GM18498 (cell line): ENCODE results near the gene TAPBPL.

Source experiments
- ATAC-seq: cut with Tn5 transposase; IDR thresholded peaks from one replicate; pipeline ENCODE4 v1.9.1; 2021; ENCODE audit warnings: mild to moderate bottlenecking, moderate library complexity; ENCODE audit not compliant: unreplicated experiment

TAPBPL gene

DNA sequence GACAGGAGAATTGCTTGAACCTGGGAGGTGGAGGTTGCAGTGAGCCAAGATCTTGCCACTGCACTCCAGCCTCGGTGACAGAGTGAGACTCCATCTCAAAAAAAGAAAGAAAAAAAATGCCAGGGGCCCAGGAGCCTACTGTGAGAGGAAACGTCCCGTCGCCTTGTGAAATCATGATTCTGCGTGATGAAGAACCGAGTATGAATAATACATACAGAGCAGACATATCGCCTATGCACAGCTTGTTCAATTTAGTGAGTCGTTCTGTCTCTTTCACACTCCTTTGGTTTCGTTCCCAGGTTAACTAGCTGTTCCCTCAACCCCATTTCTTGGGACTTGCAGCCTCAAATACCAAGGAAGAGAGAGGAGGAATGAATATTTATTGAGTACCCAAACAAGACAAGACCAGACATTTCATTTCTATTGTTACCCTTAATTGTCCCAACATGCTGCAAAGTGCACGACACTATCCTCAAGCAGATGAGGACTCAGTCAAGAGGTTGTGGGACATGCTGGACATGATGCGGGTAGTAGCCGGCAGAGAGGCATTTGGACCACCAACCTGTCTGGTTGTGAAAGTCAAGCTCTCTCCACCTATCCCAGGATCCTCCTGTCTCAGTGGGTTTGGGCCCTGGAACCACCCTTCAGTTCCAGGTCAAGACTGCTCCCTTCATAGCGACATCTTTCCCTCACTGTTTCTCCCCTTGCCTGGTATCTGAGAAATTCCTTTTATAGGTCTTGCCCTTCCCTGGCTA, 15.7 kb upstream of the TAPBPL start:
- ATAC-seq, result no peak

DNA sequence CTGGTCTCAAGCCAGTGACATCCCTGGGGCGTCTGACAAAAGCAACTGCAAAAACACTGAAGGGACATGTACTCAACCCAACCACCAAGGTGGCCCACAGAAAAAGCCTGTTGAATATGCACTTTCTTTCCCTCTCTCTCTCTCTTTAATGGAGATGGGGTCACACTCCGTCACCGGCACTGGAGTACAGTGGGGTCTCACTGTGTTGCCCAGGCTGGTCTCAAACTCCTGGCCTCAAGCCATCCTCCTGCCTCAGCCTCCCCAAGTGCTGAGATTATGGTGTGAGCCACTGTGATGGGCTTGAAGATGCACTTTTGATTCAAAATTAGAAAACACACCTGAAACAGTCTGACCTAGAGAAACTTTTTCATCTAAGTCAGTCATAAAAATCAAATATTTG, 14.3 kb upstream of the TAPBPL start:
- no peak for ATAC-seq

DNA sequence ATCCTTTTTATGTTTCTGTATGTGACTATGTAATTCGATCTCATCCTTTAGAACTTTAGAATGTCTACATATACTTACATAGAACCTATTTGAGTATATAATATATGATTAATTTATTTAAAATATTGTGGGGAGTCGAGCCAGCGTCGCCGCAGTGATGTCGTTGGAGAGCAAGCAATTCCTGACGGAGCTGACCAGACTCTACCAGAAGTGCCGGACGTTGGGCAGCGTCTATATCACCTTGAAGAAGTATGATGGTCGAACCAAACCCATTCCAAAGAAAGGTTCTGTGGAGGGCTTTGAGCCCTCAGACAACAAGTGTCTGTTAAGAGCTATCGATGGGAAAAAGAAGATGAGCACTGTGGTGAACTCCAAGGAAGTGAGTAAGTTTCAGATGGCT, 13.5 kb upstream of the TAPBPL start:
- ATAC-seq, result no peak

DNA sequence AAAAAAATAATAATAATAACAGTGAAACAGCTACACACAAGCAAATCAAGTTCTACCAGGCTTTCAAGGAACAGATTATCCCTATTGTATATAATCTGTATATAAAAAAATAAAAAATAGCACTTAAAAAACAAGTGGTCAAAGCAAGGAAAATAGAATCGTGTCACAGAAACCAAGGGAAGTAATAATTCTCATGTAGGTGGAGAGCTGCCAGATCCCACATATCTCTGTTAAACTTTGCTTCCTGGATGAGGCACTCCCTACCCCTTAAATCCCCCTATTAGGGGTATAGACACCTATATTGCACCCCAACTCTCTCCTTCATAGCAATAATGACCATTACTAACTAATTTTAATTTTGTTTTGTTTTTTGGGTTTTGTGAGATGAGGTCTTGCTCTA, 11.5 kb upstream of the TAPBPL start:
- ATAC-seq, result no peak

DNA sequence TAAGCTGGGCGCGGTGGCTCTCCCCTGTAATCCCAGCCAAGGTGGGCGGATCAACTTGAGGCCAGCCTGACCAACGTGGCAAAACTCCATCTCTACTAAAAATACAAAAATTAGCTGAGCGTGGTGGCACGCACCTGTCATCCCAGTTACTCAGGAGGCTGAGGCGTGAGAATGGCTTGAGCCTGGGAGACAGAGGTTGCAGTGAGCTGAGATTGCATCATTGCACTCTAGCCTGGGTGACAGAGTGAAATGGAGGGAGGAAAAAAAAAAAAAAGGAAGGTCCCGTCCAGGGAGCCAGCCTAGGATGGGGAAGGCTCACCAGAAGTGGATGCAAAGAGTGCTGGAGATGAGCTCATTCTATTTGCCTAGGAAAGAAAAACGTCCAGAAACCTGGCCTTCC, 9.0 kb upstream of the TAPBPL start:
- no peak for ATAC-seq

DNA sequence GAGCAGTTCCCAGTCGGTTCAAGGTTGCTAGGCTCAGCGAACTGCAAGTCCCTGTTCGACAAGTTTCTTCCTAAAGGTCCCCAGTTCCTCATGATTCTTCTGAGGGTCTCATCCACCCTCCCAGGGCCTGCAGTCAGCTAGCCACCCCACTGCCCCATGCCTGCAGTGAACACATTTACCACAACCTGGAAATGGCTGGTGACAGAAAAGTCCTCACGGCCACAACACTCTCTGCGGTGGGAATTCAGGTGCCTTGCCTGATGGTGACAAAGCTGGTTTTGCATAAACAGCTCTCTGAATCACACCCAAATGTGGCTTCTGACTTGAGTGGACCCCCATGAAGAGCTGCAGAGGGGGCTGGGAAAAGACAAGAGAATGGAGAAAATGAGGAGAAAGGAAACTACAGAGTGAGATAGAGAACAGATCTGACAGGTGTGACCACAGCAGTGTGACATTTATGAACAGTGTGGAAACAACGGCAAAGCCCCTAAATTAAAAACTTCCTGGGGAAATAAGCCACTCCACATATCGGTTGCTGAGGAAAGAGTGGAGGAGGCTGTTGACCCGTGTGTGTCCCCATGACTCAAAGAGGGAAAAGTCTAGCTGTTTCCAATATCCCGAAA, 8.4 kb upstream of the TAPBPL start:
- ATAC-seq, result no peak

DNA sequence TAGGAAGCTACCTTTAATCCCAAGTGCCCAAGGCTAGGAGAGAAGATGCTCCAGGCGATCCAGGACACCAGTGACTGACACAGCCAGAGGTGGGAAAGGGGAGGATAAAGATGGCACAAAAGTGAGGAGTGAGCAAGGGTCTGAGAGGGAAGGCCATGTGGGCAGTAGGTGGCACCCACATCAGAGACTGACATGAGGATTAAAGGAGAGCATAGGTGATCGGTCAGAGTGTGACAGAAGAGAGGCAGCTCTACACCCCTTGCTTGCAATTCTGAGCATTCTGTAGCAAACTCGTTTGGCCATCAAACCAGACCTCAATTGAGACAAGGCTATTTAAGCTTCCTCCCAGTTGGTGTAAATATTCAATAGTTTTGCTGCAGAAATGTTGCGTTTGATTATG, 7.8 kb upstream of the TAPBPL start:
- ATAC-seq, result no peak

DNA sequence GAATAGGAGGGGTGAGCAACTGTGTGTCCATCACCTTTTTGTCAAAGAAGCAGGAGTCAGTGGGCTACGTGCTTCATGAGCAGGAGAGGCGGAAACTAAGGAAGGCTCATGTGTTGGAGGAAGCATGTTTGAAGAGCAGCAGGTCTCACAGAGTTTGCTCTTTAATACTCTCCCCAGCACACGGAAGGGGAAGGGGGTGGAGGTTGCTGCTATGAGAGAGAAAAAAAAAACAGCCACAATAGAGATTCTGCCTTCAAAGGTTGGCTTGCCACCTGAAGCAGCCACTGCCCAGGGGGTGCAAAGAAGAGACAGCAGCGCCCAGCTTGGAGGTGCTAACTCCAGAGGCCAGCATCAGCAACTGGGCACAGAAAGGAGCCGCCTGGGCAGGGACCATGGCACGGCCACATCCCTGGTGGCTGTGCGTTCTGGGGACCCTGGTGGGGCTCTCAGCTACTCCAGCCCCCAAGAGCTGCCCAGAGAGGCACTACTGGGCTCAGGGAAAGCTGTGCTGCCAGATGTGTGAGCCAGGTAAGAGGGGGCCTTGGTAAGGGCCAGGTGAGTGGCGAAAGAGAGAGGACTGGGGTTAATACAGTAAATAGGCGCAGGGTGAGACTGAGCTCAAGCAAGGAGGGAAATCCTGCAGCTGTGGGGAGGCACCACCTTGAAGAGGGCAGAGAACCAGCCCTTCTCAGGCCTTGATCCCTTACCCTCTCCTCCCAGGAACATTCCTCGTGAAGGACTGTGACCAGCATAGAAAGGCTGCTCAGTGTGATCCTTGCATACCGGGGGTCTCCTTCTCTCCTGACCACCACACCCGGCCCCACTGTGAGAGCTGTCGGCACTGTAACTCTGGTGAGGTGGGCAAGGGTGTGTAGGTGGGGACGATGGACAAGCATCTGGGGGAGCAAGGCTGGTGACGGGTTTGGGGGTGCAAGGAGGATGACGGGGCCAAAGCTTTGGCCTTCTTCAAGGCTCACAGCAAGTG, 6.8 kb upstream of the TAPBPL start, which contains the start of gene CD27:
Gene CD27, plus strand, starts transcription at position 252 of the 985 bp plus-strand sequence. Its CDS starts 141 bp downstream, at position 393.
- no peak for ATAC-seq

DNA sequence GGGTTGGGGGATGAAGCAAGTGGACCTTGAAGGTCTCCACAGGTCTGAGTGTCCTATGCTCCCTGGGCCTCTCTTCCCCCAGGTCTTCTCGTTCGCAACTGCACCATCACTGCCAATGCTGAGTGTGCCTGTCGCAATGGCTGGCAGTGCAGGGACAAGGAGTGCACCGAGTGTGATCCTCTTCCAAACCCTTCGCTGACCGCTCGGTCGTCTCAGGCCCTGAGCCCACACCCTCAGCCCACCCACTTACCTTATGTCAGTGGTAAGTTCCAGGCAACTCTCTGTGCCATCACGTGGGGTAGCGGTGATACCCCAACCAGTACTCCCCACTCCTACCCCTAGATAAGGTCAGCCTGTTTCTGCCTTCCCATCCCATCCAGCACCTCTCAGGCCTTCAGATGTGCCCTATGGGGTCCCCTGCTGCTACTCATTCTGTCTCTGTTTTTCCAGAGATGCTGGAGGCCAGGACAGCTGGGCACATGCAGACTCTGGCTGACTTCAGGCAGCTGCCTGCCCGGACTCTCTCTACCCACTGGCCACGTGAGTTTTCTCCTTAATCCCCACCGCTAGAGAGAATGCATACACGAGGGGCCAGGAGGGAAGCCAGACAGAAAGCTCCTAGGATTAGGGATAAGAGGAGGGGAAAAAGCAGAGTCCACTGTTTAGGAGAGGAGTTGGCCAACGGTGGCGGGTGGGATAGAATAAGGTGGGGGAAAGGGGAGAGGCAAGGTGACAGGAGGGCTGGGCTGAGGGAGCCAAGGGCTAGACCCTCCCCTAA, 1.6 kb upstream of the TAPBPL start:
- no peak for ATAC-seq

DNA sequence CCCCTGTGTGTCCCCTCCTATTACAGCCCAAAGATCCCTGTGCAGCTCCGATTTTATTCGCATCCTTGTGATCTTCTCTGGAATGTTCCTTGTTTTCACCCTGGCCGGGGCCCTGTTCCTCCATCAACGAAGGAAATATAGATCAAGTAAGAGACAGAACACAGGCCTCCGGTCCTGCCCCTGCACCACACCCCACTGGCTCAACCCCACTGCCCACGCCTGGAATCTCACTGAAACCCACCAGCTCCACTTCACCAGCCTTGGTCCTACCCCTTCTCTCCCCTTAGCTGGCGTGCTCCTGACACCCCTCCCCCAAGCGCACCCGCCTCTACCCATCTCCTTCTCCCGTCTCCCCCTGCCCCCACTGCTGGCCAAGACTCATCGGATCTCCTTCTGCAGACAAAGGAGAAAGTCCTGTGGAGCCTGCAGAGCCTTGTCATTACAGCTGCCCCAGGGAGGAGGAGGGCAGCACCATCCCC, 934 bp upstream of the TAPBPL start:
- ATAC-seq, result peak; percentile 6

DNA sequence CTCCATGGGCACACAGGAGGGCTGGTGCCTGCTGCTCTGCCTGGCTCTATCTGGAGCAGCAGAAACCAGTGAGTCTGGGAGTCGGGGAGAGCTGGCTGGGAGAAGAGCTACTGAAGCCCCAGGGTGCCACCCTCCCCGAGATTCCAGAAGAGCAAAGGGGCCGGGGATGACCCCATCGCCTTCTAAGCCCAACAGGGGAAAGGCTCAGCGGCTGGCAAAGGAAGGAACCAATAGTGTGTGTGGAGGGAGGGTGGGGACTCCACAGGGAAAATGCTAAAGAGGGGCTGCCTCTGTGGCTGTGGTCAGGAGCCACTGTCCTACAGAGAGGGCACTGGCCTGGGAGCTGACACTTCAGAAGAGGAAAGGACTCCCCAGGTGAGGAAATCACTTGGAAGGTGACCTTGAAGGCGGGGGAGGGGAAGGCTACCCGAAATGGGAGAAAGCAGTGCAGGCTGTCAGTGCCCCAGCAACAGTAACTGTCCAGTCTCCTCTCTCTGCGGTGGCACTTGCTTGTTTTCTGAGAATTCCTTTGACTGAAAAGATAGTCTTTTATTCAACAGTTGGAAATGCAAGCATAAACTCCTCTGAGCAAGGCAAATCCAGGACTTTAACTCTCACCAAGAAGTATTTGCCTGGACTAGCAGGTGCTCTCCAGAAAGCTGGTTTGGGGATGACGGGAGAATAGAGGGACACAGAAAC, 552 bp downstream of the TAPBPL start:
- ATAC-seq, result no peak

DNA sequence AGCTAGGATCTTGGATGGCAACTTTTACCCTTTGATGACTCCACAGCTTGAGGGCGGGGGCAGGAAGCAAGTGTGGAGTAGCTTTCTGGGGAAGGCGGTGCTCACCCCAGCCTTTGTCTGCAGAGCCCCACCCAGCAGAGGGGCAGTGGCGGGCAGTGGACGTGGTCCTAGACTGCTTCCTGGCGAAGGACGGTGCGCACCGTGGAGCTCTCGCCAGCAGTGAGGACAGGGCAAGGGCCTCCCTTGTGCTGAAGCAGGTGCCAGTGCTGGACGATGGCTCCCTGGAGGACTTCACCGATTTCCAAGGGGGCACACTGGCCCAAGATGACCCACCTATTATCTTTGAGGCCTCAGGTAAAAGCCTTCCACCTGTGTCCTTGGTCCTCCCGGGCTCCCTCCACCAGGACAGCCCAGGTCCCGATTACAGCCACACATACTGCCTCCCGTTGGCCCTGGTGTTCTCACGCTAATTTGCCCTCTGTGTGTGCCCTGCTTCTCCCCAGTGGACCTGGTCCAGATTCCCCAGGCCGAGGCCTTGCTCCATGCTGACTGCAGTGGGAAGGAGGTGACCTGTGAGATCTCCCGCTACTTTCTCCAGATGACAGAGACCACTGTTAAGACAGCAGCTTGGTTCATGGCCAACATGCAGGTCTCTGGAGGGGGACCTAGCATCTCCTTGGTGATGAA, 1.2 kb downstream of the TAPBPL start:
- no peak for ATAC-seq

DNA sequence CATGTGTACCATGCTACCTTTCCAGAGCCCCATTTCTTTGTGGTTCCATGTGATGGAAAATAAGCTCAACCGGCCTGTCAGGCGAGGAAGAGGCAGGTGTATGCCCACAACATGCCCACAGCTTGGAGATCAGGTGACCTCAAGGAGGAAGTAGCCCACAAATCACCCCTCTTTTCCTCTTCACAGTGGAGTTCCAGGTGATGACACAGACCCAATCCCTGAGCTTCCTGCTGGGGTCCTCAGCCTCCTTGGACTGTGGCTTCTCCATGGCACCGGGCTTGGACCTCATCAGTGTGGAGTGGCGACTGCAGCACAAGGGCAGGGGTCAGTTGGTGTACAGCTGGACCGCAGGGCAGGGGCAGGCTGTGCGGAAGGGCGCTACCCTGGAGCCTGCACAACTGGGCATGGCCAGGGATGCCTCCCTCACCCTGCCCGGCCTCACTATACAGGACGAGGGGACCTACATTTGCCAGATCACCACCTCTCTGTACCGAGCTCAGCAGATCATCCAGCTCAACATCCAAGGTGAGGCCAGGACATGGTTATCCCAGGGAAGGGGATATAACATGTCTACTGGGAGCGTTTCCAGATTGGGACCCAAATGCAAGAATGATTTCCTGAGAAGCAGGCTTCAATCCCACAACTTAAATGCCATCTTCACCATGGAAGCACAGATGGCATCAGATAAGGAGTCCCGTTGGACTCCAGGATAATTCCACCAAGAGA, 5.5 kb downstream of the TAPBPL start:
- ATAC-seq, result no peak

DNA sequence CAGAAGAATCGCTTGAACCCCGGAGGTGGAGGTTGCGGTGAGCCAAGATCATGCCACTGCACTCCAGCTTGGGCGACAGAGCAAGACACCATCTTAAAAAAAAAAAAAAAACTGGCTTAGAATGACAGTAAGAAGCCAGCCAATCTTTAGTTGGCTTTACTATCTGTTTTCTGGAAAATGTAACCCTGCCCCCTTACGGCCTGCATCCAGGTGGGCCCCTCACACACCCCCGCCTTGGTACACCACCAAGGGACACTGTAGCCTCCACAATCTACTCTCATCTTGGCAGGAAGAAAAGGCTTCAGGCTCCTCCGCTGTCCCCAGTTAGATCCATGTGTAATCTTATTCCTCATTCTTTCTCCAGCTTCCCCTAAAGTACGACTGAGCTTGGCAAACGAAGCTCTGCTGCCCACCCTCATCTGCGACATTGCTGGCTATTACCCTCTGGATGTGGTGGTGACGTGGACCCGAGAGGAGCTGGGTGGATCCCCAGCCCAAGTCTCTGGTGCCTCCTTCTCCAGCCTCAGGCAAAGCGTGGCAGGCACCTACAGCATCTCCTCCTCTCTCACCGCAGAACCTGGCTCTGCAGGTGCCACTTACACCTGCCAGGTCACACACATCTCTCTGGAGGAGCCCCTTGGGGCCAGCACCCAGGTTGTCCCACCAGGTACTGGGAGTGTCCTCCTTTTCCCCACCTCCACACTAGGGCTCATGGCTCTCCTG, 6.6 kb downstream of the TAPBPL start:
- ATAC-seq, result no peak

DNA sequence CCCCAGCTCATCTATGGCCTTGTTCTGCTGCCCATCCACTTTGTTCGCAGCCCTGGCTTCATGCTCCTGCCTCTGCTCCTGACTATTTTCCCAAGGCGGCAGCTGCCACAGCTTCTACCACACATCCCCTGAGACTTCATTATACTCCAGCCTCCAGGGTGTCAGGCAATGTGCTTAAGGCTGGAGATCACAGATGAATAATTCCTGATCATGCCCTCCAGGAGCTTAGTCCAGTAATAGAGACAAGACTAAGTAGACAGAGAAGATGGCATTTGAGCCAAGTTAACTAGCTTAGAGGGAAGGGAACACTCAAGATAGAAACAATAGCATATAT, 7.1 kb downstream of the TAPBPL start:
- no peak for ATAC-seq

DNA sequence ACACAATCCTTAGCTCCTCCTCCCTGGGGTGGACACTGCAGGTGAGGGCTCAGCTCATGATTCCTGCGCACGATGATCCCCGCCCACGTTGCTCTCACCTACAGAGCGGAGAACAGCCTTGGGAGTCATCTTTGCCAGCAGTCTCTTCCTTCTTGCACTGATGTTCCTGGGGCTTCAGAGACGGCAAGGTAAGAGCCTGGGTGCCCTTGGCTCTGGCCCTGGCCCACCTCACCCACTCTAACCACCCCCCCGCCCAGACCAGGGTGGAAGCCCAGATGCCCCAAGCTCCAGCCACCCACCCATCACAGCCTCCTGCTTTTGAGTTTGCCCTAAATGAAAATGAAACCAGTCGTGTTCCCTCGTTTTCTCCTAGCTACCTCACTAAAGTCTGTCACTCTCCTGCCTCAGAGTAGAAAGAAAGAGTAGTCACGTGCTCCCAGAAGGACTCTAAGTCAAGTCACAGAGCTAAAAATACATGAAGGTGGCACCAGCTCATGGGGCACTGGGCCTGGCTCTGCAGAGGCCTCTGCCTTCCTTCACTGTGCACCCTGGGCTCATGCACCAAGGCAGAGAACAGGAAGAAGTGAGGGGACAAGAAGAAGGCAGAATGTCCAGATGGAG, 9.0 kb downstream of the TAPBPL start:
- ATAC-seq, result peak; percentile 20

DNA sequence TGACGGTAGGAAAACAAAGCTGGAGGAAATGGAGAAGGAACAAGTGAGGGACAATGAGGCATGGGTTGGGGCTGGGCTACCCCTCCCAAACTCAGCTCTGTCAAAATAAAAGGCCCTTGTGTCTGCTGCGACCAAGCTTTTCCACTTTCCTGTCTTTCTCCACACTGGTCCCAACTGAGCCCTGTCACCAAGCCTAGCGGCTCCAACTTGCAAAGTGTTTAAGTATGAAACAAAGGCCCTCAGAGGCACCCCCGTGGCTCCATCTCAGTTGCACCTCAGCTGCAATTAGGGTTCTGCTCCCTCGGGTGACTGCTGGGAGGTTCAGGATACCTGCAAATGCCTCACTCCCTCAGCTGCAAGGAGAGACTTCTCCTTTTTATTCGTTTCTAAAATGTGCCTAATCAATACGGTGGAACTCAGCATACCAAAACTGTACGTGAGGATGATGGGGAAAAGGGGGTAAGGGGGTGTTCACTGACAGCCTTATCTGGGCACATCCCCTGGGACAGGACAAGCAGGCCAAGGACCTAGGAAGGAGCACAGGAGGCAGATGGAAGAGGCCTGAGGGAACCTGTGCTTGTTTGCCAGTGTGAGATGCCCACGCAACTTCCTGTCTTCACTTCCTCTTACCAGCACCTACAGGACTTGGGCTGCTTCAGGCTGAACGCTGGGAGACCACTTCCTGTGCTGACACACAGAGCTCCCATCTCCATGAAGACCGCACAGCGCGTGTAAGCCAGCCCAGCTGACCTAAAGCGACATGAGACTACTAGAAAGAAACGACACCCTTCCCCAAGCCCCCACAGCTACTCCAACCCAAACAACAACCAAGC, 9.8 kb downstream of the TAPBPL start:
- peak; percentile 77 for ATAC-seq
